Measurements from ENCODE around the gene CAMK2G.
A peak's percentile ranks its signal among the peaks of the same experiment; 100 is the strongest.

The CAMK2G gene

DNA sequence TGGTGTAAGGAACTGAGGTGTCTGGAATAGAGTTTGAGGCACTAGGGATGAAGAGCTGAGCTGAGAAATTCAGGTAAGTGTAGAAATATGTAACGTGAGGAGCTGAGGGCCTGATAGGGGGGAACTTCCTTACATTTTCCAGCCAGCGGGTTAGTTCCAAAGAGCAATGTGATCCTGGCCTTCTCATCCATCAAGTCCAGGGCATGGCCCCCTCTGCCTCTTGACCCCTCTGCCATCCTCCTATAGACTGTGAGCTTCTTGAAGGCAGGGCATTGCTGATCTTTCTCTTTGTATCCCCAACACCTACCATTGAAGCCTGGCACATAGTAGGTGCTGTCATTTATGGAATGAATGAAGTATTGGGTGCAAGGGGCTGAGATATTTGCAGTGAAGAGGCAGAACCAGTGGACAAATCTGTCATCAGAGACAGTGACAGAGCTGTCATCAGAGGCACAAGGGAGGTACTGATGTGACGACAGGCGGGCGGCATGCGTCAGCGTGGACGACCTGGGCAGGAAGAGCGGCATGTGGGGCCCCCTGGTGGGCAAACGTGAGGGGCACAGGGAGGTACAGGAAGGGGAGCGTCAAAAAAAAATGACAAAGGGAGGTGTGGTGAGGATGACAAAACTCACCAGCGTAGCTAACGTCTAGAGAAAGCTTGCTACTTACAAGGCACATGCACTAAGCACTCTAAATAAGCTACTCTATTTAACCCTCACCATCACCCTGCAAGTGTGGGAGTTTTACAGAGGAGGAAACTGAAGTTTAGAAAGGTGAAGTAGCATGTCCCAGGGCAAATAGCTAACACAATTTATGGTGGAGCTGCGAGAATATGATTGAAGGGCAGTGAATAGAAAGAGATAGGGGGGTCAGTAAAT, 5.2 kb upstream of the CAMK2G start:
- H3K4me3 ChIP-seq (replicated peaks; ENCODE audit: low read depth, low read length), result no peak overlapping the region
- peak; percentile 56 for DNase-seq (ENCODE audit: extremely low read depth, low read depth)
- peak; percentile 96 for TF ChIP-seq CTCF (IDR thresholded peaks at IDR 0.05; ENCODE audit: low read depth, low read length, missing control alignments)

- H3K4me3 ChIP-seq (replicated peaks; ENCODE audit: low read depth, low read length), result no peak overlapping the region
- TF ChIP-seq CTCF (IDR thresholded peaks at IDR 0.05; ENCODE audit: low read depth, low read length, missing control alignments), result no peak
- no peak for DNase-seq (ENCODE audit: extremely low read depth, low read depth)
Measured at GRCh38 chr10:73878365-73878764, 4.0 kb upstream of the CAMK2G start.

- DNase-seq (ENCODE audit: extremely low read depth, low read depth), result no peak
- H3K4me3 ChIP-seq (replicated peaks; ENCODE audit: low read depth, low read length), result no peak overlapping the region
- TF ChIP-seq CTCF (IDR thresholded peaks at IDR 0.05; ENCODE audit: low read depth, low read length, missing control alignments), result no peak
Measured at GRCh38 chr10:73877533-73878160, 3.3 kb upstream of the CAMK2G start.

DNA sequence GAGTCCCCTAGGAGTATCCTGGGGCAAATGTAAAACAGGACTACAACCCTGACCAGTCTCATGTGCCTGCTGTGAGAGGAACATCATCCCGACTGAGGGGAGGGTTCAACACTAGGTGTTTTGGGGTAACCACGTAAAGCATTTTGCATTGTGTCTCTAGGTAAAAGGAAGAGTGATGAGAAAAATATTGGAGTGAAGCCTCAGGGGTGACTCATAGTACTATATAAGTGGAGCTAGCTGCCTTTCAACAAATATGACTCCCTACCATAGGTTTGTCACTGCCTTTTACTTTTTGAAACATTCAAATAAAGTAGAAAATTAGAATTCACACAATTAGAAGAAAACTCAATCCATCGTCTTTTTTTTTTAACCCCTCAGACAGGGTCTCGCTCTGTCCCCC, 2.6 kb upstream of the CAMK2G start:
- TF ChIP-seq CTCF (IDR thresholded peaks at IDR 0.05; ENCODE audit: low read depth, low read length, missing control alignments), result no peak
- no peak for DNase-seq (ENCODE audit: extremely low read depth, low read depth)
- no peak overlapping the region for H3K4me3 ChIP-seq (replicated peaks; ENCODE audit: low read depth, low read length)

- H3K4me3 ChIP-seq (replicated peaks; ENCODE audit: low read depth, low read length), result no peak overlapping the region
- no peak for DNase-seq (ENCODE audit: extremely low read depth, low read depth)
- no peak for TF ChIP-seq CTCF (IDR thresholded peaks at IDR 0.05; ENCODE audit: low read depth, low read length, missing control alignments)
Measured at GRCh38 chr10:73876566-73876965, 2.2 kb upstream of the CAMK2G start.

DNA sequence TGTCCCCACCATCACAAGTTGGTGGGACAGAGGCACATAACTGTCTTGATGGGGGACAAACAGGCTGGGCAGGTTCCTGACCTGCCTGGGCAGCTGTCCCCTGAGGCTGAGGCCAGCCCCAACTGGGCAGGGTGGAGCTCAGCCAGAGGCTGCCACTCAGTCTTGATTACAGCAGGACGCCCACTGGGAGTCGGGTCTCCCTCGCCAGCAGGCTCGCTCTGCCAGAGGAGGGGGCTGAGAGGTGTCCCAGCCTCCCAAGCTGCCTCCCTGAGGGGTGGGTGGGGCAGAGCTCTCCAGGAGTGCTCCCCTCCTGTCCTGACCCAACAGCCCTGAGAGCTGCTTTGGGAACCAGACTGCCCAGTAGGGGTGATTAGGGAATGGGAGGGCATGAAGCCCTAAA, 1.8 kb upstream of the CAMK2G start:
- H3K4me3 ChIP-seq (replicated peaks; ENCODE audit: low read depth, low read length), result no peak overlapping the region
- no peak for TF ChIP-seq CTCF (IDR thresholded peaks at IDR 0.05; ENCODE audit: low read depth, low read length, missing control alignments)
- no peak for DNase-seq (ENCODE audit: extremely low read depth, low read depth)

All from HFF-Myc (cell line).